ENCODE data around the gene MTHFD1L.

DNA sequence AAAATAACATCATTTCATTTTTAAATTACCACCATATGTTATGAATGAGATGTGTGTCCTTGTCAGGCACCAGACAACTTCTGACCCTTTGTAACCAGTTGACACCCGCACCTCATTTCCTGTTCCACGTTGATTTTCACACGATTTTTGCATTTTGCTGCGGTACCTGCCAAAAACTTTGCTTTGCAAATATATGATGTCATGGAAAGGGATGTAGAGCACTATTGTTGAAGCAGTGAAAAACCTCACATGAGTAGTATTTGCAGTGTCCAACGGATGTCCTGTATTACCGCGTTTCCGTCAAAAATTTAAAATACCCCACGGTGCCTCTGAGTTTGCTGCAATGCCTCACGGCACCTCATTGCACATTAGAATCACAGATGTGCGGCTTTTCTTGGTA, 115.6 kb downstream of the MTHFD1L start:
- TF ChIP-seq, protein P1, sequence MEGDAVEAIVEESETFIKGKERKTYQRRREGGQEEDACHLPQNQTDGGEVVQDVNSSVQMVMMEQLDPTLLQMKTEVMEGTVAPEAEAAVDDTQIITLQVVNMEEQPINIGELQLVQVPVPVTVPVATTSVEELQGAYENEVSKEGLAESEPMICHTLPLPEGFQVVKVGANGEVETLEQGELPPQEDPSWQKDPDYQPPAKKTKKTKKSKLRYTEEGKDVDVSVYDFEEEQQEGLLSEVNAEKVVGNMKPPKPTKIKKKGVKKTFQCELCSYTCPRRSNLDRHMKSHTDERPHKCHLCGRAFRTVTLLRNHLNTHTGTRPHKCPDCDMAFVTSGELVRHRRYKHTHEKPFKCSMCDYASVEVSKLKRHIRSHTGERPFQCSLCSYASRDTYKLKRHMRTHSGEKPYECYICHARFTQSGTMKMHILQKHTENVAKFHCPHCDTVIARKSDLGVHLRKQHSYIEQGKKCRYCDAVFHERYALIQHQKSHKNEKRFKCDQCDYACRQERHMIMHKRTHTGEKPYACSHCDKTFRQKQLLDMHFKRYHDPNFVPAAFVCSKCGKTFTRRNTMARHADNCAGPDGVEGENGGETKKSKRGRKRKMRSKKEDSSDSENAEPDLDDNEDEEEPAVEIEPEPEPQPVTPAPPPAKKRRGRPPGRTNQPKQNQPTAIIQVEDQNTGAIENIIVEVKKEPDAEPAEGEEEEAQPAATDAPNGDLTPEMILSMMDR (conservative IDR thresholded peaks at IDR 0.05; ENCODE audit: low read length), result no peak
- TF ChIP-seq EZH2phosphoT487 (IDR thresholded peaks at IDR 0.05; ENCODE audit: borderline replicate concordance), result no peak
